Subcutaneous abdominal adipose tissue (tissue), 5 donors: Measurements from ENCODE around the gene ARPC1A.
A peak's percentile ranks its signal among the peaks of the same experiment; 100 is the strongest.

Experiments used
- H3K27ac ChIP-seq: one replicate; pipeline ENCODE4 v1.7.0; 2013; ENCODE audit warnings: low read depth, mild to moderate bottlenecking, inconsistent platforms, low read length, moderate library complexity
- H3K27me3 ChIP-seq, 5 donors: one replicate each; pipeline ENCODE4 v1.7.0; 2013; ENCODE audit warnings: low read length in 5 of 5, inconsistent platforms in 1 of 5; ENCODE audit not compliant: control insufficient read depth in 5 of 5, insufficient read depth in 4 of 5
- H3K36me3 ChIP-seq, 5 donors: one replicate each; pipeline ENCODE4 v1.7.0; 2013; ENCODE audit warnings: low read length in 5 of 5; ENCODE audit not compliant: control insufficient read depth in 5 of 5, insufficient read depth in 5 of 5
- H3K4me1 ChIP-seq, 5 donors: one replicate each; pipeline ENCODE4 v1.7.0; 2013; ENCODE audit warnings: low read length in 5 of 5, mild to moderate bottlenecking in 3 of 5, moderate library complexity in 1 of 5; ENCODE audit not compliant: control insufficient read depth in 5 of 5, insufficient read depth in 5 of 5
- H3K4me3 ChIP-seq, 5 donors: one replicate each; pipeline ENCODE4 v1.7.0; 2013; ENCODE audit warnings: low read length in 5 of 5, low read depth in 1 of 5
- H3K9ac ChIP-seq, 5 donors: one replicate each; pipeline ENCODE4 v1.7.0; 2013; ENCODE audit warnings: low read length in 5 of 5, mild to moderate bottlenecking in 4 of 5, moderate library complexity in 3 of 5
- H3K9me3 ChIP-seq, 5 donors: one replicate each; pipeline ENCODE4 v1.7.0; 2013; ENCODE audit warnings: low read length in 5 of 5; ENCODE audit not compliant: control insufficient read depth in 5 of 5
- donor health status: healthy.
- donor health status: healthy.
- donor health status: healthy.
- donor health status: healthy.
- donor health status: healthy.

The ARPC1A gene

GRCh38 chr7:99296471-99296870 lies 29.2 kb upstream of the ARPC1A start:
- H3K4me3 ChIP-seq: no peak overlapping the region
- H3K27me3 ChIP-seq: no peaks in the 10 kb centered on the region
- H3K4me1 ChIP-seq: no peaks in the 10 kb centered on the region
- no peaks in the 10 kb centered on the region for H3K36me3 ChIP-seq
- H3K9me3 ChIP-seq: no peaks in the 10 kb centered on the region
- no peak overlapping the region for H3K27ac ChIP-seq
- no peak overlapping the region for H3K9ac ChIP-seq

GRCh38 chr7:99301496-99301895 lies 24.2 kb upstream of the ARPC1A start:
- Histone ChIP-seq H3K36me3 (no peaks in the 10 kb centered on the region), H3K9me3 (no peaks in the 10 kb centered on the region), H3K4me1 (no peaks in the 10 kb centered on the region), H3K9ac (no peak overlapping the region), H3K4me3 (no peak overlapping the region), H3K27me3 (no peaks in the 10 kb centered on the region), H3K27ac (no peak overlapping the region)

GRCh38 chr7:99305473-99306260 lies 20.0 kb upstream of the ARPC1A start:
- Histone ChIP-seq H3K9me3 (peaks cover 7 to 17% (median 9%) of the 10 kb centered on the region in 5 donors), H3K4me1 (no peaks in the 10 kb centered on the region), H3K9ac (no peak overlapping the region), H3K27ac (no peak overlapping the region), H3K27me3 (no peaks in the 10 kb centered on the region), H3K36me3 (no peaks in the 10 kb centered on the region), H3K4me3 (no peak overlapping the region)

- Histone ChIP-seq H3K9ac (no peak overlapping the region), H3K27ac (no peak overlapping the region), H3K4me1 (peaks cover 0 to 9% (median 0%) of the 10 kb centered on the region in 5 donors), H3K9me3 (peaks cover 7 to 19% (median 9%) of the 10 kb centered on the region in 5 donors), H3K36me3 (no peaks in the 10 kb centered on the region), H3K27me3 (no peaks in the 10 kb centered on the region), H3K4me3 (no peak overlapping the region)
Measured at GRCh38 chr7:99308461-99309074, 17.1 kb upstream of the ARPC1A start.

GRCh38 chr7:99309111-99309510 lies 16.6 kb upstream of the ARPC1A start:
- Histone ChIP-seq H3K27ac (no peak overlapping the region), H3K27me3 (no peaks in the 10 kb centered on the region), H3K36me3 (no peaks in the 10 kb centered on the region), H3K9ac (no peak overlapping the region), H3K4me1 (peaks cover 0 to 9% (median 0%) of the 10 kb centered on the region in 5 donors), H3K4me3 (no peak overlapping the region), H3K9me3 (peaks cover 7 to 19% (median 9%) of the 10 kb centered on the region in 5 donors)

- no peak overlapping the region for H3K4me3 ChIP-seq
- H3K36me3 ChIP-seq: no peaks in the 10 kb centered on the region
- peaks cover 7 to 19% (median 9%) of the 10 kb centered on the region in 5 donors for H3K9me3 ChIP-seq
- H3K27ac ChIP-seq: no peak overlapping the region
- no peaks in the 10 kb centered on the region for H3K27me3 ChIP-seq
- H3K4me1 ChIP-seq: peaks cover 0 to 9% (median 0%) of the 10 kb centered on the region in 5 donors
- H3K9ac ChIP-seq: no peak overlapping the region
Measured at GRCh38 chr7:99310004-99310403, 15.7 kb upstream of the ARPC1A start.

GRCh38 chr7:99311702-99312101 lies 14.0 kb upstream of the ARPC1A start:
- Histone ChIP-seq H3K27me3 (no peaks in the 10 kb centered on the region), H3K36me3 (no peaks in the 10 kb centered on the region), H3K4me3 (no peak overlapping the region), H3K27ac (no peak overlapping the region), H3K9ac (no peak overlapping the region), H3K9me3 (peaks cover 7 to 19% (median 9%) of the 10 kb centered on the region in 5 donors), H3K4me1 (peaks cover 0 to 9% (median 0%) of the 10 kb centered on the region in 5 donors)

- Histone ChIP-seq H3K4me1 (peaks cover 0 to 9% (median 0%) of the 10 kb centered on the region in 5 donors), H3K36me3 (no peaks in the 10 kb centered on the region), H3K27ac (no peak overlapping the region), H3K9me3 (peaks cover 7 to 19% (median 9%) of the 10 kb centered on the region in 5 donors), H3K9ac (peak overlapping the region in 1 of 5 donors; percentile 52), H3K4me3 (peak overlapping the region in 1 of 5 donors; percentile 24), H3K27me3 (no peaks in the 10 kb centered on the region)
Measured at GRCh38 chr7:99312316-99313203, 13.1 kb upstream of the ARPC1A start.

GRCh38 chr7:99313204-99313573 lies 12.5 kb upstream of the ARPC1A start:
- Histone ChIP-seq H3K9ac (peak overlapping the region in 1 of 5 donors; percentile 52), H3K4me3 (peak overlapping the region in 1 of 5 donors; percentile 24), H3K9me3 (peaks cover 7 to 19% (median 9%) of the 10 kb centered on the region in 5 donors), H3K27me3 (no peaks in the 10 kb centered on the region), H3K4me1 (peaks cover 0 to 9% (median 0%) of the 10 kb centered on the region in 5 donors), H3K36me3 (no peaks in the 10 kb centered on the region), H3K27ac (no peak overlapping the region)
